Glomerular visceral epithelial cell (primary cell): ENCODE measurements around the gene SLC25A43.
"Not testable (repeated sequence)": the region's sequence is repeated elsewhere in the genome, so short reads cannot be mapped to it uniquely, and the experiment has no call there.

Source experiments
- DNase-seq: peaks from one replicate; pipeline ENCODE4 v3.0.0-alpha.2; 2016; ENCODE audit errors: extremely low spot score

Gene SLC25A43

GRCh38 chrX:119407681-119408080, 8.5 kb downstream of the SLC25A43 start:
- peak; percentile 2 for DNase-seq

GRCh38 chrX:119410027-119410819, 11.1 kb downstream of the SLC25A43 start:
- peak; percentile 77 for DNase-seq

DNA sequence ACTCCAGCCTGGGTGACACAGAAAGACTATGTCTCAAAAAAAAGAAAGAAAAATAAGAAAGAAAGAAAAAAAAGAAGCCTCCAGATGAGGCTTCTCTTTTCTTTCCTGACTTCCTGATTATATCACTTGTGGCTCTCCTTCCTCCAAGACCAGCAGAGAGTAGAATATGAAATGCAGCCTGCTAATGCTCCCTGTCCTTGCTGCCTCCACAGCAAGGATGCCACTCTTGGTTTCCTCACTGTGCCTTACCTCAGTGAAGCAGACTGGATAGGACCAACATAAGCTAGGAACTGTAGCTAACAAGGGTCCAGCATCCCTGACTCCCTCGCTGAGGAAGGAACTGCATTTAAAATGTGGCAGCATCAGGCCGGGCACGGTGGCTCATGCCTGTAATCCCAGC, 11.7 kb downstream of the SLC25A43 start:
- DNase-seq, result no peak

DNA sequence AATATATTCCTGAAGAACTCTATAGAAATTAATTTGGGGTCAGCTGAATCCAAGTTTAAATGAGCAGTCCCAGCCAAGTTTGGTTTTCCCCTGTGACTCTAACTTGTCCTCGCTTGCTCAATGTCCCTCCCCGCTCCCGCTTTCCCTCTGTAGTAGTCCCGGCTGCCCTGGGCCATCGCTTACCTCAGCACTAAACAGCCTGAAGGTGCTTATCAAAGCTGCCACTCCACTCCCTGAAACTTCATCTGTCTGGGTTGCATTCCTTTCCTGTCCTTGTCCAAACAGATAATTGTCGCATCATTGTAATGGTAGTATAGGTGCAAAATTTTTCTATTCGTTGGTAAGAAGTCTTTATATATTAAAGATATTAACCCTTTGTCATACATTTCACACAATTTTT, 12.8 kb downstream of the SLC25A43 start:
- DNase-seq, result no peak

GRCh38 chrX:119417376-119417775, 18.2 kb downstream of the SLC25A43 start:
- no peak for DNase-seq

GRCh38 chrX:119417842-119418241, 18.7 kb downstream of the SLC25A43 start:
- no peak for DNase-seq

- no peak for DNase-seq
Measured at GRCh38 chrX:119419146-119419545, 20.0 kb downstream of the SLC25A43 start.

DNA sequence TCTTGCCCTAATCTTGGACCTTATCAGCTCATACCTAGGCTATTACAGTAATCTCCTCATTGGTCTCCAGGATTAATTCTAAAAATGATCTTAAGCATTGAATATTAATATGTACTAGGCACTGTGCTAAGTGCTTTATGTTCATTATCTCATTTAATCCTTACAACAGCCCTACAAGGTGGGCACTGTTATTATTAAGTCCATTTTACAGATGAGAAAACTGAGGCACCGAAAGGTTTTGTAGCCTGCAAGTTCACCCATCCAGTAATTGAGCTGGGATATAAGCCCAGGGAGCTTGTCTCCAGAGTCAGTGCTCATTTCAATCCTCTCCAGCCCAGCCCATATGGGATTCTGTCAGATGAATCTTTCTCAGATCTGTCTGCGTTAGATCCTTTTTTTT, 20.8 kb downstream of the SLC25A43 start:
- no peak for DNase-seq

DNA sequence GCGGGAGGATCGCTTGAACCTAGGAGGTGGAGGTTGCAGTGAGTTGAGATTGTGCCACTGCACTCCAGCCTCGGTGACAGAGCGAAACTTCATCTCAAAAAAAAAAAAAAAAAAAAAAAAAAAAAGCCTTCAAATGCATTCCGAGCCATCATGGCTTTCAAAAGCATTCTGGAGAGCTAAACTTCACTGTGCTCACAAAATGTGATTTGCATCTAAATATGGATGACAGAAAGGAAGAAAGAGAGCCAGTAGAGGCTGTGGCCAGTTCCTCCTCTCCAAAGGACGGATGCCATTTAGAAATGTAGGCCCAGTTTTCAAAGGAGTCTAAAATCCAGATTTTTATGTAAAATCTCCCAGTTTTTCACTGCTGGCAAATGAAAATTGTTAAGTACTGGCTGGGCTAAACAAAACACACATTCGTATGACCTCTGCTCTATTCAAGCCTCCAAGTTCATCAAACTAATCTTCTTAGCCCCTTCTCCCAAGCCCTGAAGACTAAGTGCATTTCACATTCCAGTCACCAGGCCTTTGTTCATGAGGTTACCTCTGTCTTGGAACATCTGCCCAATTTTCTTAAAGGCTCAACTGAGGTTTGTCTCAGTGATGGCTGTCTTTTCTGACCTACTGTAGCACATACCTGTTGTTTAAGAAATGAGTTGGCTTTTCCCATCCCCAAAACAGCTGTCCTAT, 22.0 kb downstream of the SLC25A43 start:
- no peak for DNase-seq

DNA sequence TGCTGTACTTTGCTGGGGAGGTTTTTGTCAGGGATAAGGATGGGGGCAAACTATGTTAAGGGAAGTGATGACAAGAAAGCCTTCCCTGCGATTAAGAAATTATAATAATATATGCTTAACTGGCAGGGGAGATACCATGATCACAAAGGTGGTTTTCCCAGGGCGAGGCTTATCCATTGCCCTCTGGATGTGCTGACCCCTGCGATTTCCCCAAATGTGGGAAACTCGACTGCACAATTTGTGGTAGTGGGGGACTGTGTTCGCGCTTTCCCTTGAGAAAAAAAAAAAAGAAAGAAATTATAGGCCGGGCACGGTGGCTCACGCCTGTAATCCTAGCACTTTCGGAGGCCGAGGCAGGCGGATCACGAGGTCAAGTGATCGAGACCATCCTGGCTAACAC, 24.5 kb downstream of the SLC25A43 start:
- DNase-seq, result no peak

DNA sequence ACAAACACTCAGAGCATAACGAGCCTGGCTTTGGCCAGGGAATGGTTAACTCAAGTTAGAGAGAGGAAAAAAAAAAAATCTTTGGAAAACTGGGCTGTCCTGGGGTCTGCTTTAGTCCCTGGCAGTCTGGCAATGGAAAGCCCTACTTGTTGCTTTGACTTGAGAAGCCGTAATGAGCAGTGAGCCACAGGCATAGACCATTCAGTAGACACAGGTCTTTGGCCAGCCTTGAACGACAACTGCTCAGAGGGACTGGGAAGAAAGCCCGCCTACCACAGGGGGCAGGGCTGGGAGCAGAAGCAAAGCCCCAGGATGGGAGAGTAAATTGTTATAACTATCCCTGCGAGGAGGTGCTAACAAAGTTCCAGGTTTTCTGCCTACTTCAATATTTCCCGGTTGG, 25.9 kb downstream of the SLC25A43 start:
- DNase-seq, result no peak

GRCh38 chrX:119427024-119427794, 28.1 kb downstream of the SLC25A43 start:
- DNase-seq, result peak; percentile 17

GRCh38 chrX:119427795-119428185, 28.7 kb downstream of the SLC25A43 start:
- DNase-seq, result no peak

DNA sequence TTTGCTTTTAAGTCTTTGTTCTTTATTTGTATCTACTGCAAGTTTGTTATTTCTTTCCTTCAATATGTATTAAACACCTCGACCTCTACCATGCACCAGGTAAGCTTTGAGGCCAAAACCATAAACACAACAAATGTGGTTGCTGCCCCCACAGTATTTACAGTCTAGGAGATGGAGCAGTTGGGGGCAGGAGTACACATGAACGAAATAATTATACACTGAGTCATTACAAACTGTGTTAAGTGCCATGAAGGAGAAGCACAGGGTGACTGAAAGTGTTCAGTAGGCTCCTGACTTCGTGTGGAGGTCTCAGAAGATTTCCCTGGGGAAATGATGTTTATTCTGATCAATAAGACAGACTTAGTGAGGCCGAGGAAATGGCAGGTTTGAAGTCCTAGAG, 30.3 kb downstream of the SLC25A43 start:
- DNase-seq, result no peak

DNA sequence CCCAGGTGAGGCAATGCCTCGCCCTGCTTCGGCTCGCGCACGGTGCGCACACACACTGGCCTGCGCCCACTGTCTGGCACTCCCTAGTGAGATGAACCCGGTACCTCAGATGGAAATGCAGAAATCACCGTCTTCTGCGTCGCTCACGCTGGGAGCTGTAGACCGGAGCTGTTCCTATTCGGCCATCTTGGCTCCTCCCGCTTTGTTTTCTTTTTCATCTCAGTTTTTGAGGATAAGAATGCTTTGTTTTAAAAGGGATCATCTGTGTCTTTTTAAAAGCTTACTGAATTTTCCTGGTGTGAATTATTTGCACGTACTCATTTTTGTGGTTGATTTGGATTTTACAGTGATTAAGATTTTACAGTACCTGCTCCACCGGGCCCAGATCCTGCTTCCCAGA, 42.2 kb downstream of the SLC25A43 start:
- not testable (repeated sequence) for DNase-seq

DNA sequence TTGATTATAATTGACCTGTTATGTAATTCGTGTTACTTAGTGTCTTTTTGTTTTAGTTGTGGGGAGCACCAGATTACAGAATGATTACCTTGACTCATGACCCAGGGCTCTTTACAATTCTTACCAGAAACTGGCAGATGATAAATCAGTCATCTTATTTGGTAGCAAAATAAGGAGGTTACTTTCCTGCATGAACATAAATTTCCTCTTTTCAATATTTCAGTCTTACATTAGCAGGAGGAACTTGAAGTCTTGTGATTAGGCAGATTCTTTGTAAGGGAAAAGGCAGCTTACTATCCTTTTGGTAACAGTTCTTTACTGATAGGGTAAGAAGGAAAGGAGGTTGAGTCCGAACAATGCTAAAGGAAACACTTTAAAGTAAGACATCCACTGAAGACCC, 43.1 kb downstream of the SLC25A43 start:
- no peak for DNase-seq

DNA sequence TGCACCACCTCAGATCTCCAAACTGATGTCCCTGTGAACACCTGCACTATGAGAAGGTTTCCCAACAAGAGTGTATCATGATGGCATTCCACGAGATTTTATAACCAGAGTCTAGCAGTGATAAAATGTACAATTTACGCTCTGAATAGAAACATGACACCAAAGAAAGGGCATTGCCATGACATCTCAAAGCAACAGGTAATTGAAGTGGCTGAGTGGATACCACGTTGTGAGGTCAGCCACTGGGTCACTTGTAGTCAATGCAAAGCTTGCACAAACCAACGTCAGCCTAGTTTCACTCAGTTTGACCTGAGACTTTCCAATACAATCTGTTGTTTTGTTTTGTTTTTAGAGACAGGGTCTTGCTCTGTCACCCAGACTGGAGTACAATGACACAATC, 54.1 kb downstream of the SLC25A43 start:
- no peak for DNase-seq

- no peak for DNase-seq
Measured at GRCh38 chrX:119455264-119455663, 56.1 kb downstream of the SLC25A43 start.

GRCh38 chrX:119459181-119459580, 60.0 kb downstream of the SLC25A43 start:
- DNase-seq, result no peak

- no peak for DNase-seq
Measured at GRCh38 chrX:119465555-119465954, 66.4 kb downstream of the SLC25A43 start.

DNA sequence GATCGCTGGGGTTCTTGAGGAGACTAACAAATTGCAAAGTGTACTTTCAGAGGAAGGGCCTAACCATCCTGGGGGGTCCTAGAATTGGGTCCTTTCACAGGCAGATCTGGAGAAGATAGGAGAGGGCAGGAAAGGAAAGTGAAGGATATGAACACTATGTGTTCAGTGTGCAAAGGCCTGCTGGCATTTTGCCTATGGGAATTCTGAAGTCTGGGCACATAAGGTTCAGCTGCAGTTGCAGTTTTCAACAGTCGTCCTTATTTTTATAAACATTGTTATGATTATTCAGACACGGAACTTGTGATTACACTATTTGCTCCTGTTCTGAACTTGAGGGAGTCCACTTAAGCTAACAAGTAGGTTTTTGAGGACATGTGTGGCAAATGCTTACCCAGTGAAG, 67.8 kb downstream of the SLC25A43 start:
- no peak for DNase-seq

- no peak for DNase-seq
Measured at GRCh38 chrX:119467433-119467832, 68.3 kb downstream of the SLC25A43 start.
